Stimulated activated CD4-positive, alpha-beta T cell treated with anti-CD3 and anti-CD28 coated beads, Interleukin-1b, Interleukin-23, amount 100 ng/mL, for 1 hour (primary cell): Measurements from ENCODE around the gene HACL1.

ENCODE experiments used
- DNase-seq, 2 donors: peaks; one replicate each; pipeline ENCODE4 v3.0.0-alpha.2; 2020; ENCODE audit warnings: low read depth in 2 of 2

The HACL1 gene

GRCh38 chr3:15527031-15527459, 74.3 kb downstream of the HACL1 start:
- DNase-seq = no peak

GRCh38 chr3:15525790-15526189, 75.6 kb downstream of the HACL1 start:
- no peak for DNase-seq

- DNase-seq = no peak
Measured at GRCh38 chr3:15523660-15524417, 77.5 kb downstream of the HACL1 start.

- DNase-seq = no peak
Measured at GRCh38 chr3:15522016-15522415, 79.4 kb downstream of the HACL1 start.

- DNase-seq = no peak
Measured at GRCh38 chr3:15521573-15521965, 79.8 kb downstream of the HACL1 start, which contains the start of gene COLQ. TSS of gene COLQ (minus strand) at chr3:15521706. CDS start at chr3:15521625, 81 bp downstream.

- no peak for DNase-seq
Measured at GRCh38 chr3:15520804-15521572, 80.4 kb downstream of the HACL1 start.

GRCh38 chr3:15520185-15520584, 81.2 kb downstream of the HACL1 start:
- no peak for DNase-seq

- no peak for DNase-seq
Measured at GRCh38 chr3:15519096-15519495, 82.3 kb downstream of the HACL1 start.

- DNase-seq = no peak
Measured at GRCh38 chr3:15514663-15515340, 86.6 kb downstream of the HACL1 start.

GRCh38 chr3:15513810-15514662, 87.3 kb downstream of the HACL1 start:
- DNase-seq = no peak

- DNase-seq = no peak
Measured at GRCh38 chr3:15513116-15513515, 88.3 kb downstream of the HACL1 start.

- no peak for DNase-seq
Measured at GRCh38 chr3:15512166-15512565, 89.2 kb downstream of the HACL1 start.

GRCh38 chr3:15511156-15511555, 90.2 kb downstream of the HACL1 start:
- no peak for DNase-seq
